Measurements from ENCODE around the gene TRAPPC3L. TPM values are rescaled to one million over a fixed set of nuclear protein-coding genes. Genes with fewer than 3 reads are reported as not detected.

TRAPPC3L gene
- total and polyA plus RNA-seq, 2 of the 13 experiments (the other 11 are each of a cell fraction or from before 2014, with no cell fraction given): not detected

- TF ChIP-seq ZNF234 (CRISPR knock-in tag; conservative IDR thresholded peaks at IDR 0.05) (no peak), ZNF747 (CRISPR knock-in tag; IDR thresholded peaks at IDR 0.05; ENCODE audit: borderline replicate concordance) (no peak), SMAD9 (CRISPR knock-in tag; IDR thresholded peaks at IDR 0.05) (no peak), ZNF816 (CRISPR knock-in tag; IDR thresholded peaks at IDR 0.05; ENCODE audit: borderline replicate concordance) (no peak), KDM4B (CRISPR knock-in tag; IDR thresholded peaks at IDR 0.05) (no peak), ZBTB1 (CRISPR knock-in tag; IDR thresholded peaks at IDR 0.05; ENCODE audit: borderline replicate concordance) (no peak), MYPOP (CRISPR knock-in tag; IDR thresholded peaks at IDR 0.05) (no peak), RBM22 (optimal IDR thresholded peaks at IDR 0.05; ENCODE audit: low read length) (no peak), ZNF850 (CRISPR knock-in tag; conservative IDR thresholded peaks at IDR 0.05) (no peak), ZNF318 (CRISPR knock-in tag; IDR thresholded peaks at IDR 0.05) (no peak), HOXD1 (CRISPR knock-in tag; IDR thresholded peaks at IDR 0.05) (no peak), DNMT1 (CRISPR knock-in tag; IDR thresholded peaks at IDR 0.05) (peak; percentile 16; the same call in 1 of the 2 replicates), RNF2 (conservative IDR thresholded peaks at IDR 0.05; ENCODE audit: low read depth) (peak; percentile 48; the same call in 1 of the 2 replicates), FOSL1 (CRISPR knock-in tag; IDR thresholded peaks at IDR 0.05; ENCODE audit: borderline replicate concordance) (no peak), CHD2 (IDR thresholded peaks at IDR 0.05; ENCODE audit: low read depth, low read length) (no peak), ZNF17 (CRISPR knock-in tag; IDR thresholded peaks at IDR 0.05) (no peak), FOXA3 (CRISPR knock-in tag; IDR thresholded peaks at IDR 0.05) (no peak), POLR2AphosphoS2 (IDR thresholded peaks at IDR 0.05; ENCODE audit: low read depth, low read length) (no peak), MAFG (CRISPR knock-in tag; IDR thresholded peaks at IDR 0.05) (no peak), GPBP1L1 (CRISPR knock-in tag; IDR thresholded peaks at IDR 0.05) (no peak)
Measured at GRCh38 chr6:116461932-116462885, 83.3 kb downstream of the TRAPPC3L start (continued).

Measured in HepG2 (cell line).